ENCODE results near the gene CERKL.
A peak's percentile ranks its signal among the peaks of the same experiment; 100 is the strongest.

CERKL gene

DNA sequence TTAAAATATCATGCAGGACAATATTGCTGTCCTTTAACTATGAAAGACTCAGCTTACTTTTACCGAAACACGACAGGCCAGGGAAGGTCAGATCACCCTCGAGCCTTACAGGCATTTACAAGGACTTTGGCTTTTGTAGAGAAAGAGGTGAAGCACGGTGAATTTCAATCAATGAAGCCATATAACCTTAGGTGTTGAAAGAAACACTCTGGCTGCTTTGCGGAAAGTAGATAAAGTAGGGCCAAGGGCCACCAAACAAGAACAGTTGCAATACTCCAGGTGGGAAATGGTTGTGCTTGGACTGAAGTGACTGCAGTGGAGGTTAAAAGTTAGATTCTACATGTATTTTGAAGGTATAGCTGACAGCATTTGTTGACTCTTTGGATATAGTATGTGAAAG, 80.5 kb downstream of the CERKL start:
- DNase-seq (ENCODE audit: low spot score), result no peak

DNA sequence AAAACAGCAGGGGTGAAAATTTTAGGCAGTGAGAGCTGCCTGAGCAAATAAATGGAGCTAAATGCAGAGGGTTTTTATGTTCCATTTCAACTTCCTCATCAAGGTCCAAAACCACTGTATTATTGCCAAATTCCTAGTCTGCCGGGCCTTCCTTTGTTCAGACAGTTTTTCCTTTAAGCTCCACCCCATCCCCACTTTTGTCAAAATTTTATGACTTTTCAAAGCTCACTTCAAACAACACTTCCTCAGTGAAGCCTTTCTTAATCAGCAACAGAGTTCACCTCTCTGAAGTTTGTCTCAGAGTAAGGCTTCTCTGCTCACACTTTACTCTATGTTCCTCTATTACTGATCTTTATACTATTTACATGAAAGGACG, 81.3 kb downstream of the CERKL start:
- no peak for DNase-seq (ENCODE audit: low spot score)

DNA sequence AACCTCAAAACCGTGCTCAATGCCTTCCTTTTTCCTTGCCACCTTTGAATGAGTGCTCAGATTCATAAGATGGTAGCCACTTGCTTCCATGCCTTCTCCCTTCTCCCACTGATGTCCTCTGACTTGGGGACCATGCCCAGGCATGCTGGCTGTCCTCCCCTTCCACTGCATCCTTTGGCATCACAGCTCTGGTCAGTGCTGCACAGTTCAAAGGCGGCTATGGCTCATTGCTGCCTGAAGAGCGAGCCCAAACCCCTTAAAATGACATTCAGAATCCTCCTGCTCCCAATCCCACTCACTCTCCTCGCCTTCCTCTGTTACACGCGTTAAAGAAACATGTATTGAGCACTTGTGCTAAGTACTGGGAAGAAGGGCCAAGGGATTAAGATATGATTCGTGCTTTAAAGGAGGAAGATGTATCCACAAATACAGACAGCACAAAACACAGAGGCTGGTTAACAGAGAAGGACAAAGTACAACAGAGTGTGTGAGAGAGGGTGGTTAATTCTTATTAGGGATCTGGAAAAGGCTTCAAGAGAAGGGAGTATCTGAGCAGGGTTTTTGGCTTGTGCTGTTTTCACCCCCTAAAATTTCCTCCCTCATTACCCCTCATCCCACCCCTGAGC, 81.8 kb downstream of the CERKL start:
- no peak for DNase-seq (ENCODE audit: low spot score)

DNA sequence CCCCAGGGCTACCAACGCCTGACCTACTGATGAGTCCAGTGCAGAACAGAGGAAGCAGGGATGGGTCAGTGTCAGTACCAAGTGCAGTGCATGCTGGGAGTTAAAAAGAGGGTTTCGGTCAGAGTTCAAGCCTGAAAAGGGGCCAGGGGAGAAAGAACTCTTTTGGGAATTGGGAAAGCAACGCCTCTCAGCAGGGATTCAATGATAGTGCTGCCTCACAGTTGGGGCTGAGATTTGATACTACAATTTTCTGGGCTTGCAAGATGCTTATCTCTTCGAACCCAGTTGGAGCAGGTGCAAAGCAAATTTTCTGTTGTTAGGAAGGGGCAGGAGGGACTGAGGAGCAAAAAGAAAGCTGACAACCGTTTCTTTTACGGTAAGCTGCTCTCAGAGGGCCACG, 82.6 kb downstream of the CERKL start:
- DNase-seq (ENCODE audit: low spot score), result no peak

DNA sequence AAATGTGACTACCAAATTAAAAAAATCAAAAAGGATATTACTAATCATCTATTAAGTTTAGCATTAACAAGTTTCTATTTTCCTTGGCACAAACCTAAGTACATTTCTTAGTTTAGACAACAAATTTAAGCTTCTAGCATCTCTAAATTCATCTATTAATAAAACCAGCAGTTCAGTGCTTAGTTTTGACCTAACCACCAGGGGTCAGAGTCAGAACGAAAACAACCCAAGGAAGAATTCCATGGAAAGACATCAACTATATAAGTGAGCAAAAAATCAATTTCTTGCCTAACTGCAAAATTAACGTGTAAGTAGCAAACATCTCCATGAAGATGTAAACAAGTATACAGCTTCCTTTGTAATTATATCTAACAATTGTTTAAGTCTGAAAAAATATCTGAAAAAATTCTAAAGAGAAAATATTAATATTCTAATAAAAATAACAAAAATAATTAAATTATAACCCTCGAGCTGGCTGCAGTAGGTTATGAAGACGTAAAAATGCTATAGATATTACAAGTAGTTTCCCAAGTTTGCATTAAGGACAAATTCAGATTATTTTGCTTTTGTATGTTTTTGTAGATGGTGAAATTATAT, 83.7 kb downstream of the CERKL start:
- peak; percentile 42 for DNase-seq (ENCODE audit: low spot score)

DNA sequence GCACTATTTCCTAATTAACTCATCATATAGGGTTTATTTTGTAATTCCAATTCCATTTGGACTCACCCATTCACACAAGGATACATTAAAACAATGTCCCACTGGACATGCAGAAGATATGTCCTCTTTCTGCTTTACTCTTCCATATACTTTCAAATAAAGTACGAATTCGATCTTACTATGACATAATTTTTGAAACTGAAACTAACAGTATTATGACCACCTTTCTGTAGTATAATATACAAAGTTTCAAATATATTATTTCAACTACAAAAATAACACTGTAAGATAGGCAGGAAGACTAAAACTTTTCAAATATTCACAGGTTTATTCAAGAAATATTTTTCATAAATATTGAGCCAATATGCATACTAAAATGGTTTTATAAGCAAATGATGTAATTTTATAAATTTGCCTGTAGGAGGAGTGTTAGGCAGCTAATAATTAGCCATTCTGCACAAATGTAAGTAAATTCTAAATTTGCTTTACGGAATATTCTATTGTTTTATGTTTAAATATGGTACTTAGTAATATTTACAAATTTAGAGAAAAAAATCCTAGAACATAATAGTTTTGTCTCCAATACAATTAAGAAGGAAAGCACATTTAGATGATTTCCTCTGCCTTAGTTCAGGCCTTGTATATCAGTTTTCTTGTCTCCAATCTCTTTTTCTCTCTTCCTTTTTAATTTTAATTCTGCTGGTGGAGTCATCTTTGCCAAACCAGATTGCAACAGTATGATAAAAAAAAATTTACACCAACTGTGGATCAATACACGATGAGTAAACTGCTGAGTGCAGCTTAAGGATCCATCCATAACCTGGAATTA, 85.9 kb downstream of the CERKL start:
- DNase-seq (ENCODE audit: low spot score), result no peak

DNA sequence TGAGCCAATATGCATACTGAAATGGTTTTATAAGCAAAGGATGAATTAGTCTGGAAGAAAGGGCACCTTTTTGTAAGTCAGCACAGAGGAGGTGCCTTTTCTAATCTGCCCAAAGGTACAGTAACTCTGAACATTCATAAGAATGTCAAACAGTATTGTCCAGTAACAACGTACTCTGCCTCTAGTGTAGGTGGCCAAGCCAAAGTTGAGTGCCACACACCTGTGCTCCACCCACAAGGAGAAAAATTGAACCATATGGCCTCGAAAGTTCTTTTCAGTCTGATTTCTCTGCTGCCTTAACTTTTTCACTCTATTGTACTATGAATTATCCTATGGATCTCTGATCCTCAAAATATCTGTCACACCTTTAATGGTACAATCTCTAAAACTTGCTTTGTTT, 86.8 kb downstream of the CERKL start:
- no peak for DNase-seq (ENCODE audit: low spot score)

DNA sequence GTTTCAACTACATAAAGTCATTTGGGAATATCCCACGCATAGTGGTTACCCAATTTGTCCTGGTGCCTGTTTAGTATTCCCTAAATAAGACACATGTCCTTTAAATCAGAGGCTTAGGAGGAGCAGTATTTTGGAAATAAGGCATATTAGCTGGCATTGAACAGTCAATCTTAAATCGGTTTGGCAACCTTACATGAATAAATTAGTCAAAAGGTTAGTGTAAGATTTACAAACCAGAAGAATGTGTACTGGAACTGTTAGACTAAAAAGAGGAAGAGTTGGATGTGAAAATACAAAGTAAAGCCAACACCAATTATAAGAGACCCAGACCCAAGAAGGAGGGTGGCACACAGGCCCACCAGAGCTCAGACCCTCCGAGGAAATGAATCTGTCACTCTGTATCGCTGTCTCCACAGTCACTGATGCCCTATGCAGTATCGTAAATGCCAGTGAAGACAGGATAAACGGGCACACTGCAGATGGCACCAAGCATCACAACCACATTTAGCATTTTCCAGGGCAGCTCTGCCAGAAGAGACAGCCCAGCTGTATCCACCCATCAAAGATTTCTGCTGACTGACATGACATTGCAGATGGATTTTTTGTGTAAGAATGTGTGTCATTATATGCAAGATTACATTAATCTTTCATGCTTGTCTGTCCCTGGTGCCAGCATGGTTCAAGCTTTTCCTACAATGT, 90.4 kb downstream of the CERKL start:
- no peak for DNase-seq (ENCODE audit: low spot score)

DNA sequence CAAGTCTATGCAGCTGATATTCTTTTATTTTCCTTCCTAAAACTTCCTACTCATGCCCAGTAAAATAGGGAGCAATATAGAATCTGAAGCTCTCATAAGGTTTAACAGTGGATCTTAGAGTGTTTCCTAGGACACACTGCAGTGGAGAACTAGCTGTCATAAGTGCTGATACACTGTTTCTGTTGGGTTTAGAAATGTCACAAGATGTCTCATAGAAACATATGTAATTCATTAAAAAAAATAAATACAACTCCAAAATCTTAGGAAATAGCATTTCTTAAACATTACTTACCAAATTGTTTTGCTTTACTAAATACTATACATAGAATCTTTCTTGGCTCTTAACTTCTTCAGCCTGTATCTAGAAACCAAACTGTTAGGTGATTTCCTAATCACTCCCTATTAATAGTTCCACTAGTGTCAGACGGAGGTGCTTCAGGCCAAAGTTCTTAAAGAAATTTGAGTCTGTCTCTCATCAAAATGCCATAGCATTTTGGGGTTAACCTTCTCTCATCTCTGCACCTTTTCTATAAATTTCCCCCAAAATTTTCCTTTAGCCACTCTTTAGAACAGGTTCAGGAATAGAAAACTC, 93.7 kb downstream of the CERKL start:
- no peak for DNase-seq (ENCODE audit: low spot score)

DNA sequence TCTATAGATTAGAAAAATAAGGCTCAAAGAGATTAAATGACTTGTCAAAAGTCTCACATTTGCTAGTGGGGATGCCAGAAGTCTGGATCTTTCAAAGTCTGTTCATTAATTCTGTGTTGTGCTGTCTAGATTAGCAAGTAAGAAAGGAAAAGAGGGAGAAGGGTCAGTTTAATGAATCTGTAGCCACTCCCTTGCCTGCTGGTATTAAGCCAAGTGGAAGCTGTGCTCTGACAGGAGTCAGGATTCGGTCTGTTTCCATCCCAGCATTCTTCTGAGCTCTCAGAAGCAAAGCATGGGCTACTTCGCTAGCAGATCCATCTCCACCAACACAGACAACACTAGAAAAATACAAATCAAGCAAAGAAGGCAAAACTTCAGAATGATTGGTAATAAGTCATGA, 98.5 kb downstream of the CERKL start:
- no peak for DNase-seq (ENCODE audit: low spot score)

DNA sequence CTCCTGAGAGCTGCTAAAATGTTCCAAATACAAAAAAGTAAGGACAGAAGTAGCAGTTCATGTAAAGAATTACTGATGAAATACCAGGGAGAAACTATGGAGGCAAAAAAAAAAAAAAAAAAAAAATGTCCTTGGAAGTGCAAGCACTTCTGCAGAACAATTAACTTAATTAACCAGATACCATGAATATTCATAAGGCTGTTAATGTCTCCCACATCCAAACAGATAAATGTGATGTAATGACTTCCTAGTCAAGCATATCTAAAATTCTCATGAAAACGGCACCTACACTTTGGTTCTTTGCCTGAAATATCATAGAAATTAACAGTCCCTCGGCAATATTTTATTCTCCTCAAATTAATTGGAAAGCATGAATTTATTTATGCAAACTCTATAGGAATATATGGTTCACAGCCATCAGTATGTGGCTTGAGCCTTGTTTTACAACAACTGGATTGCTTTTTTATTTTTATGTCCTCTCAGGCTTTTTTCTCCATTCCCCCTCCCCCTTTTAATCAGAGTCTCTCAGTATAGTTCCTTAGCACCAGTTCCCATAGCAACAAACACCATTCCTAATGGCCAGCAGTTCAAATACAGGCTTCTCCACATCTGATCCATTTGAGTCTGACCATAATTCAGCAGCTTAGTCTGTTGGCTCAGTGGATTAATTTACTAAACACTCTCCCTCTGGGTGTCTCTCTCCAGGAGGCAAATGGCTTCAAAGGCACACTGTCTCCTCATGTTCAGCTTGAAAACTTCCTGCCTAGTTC, 102.7 kb downstream of the CERKL start:
- no peak for DNase-seq (ENCODE audit: low spot score)

DNA sequence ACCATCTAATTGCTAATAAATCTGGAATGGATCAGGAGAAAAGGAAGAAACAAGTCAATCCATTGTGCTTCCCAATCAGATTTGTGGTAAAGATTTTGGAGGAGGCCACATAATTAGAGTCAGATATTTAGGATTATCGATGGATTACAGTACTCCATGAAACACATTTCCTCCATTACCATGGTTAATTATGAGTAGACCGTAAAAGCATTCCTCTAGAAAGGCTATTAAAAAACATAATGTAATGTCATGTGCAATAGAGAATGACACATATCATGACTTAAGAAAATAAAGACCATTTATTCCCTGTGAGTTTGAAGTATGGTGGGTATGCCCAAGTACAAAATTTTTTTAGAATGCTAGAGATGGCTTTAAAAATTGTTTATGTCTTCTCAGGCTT, 103.7 kb downstream of the CERKL start:
- DNase-seq (ENCODE audit: low spot score), result no peak

DNA sequence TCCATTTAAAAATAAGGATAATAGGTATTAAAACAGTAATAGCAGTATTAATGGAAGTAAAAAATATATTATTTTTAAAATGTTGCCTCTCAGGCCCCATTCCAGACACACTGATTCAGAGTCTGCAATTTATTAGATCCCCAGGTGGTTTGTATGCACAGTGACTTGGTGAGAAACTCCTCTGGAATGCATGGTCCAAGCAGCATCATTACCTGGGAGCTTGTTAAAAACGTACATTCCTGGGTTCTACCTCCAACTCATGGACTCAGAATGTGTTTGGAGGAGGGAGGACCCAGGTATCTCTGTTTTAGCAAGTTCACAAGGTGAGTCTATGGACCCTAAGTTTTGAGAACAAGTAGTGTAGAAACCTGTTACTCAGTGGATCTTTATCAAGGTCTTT, 104.1 kb downstream of the CERKL start:
- DNase-seq (ENCODE audit: low spot score), result no peak

DNA sequence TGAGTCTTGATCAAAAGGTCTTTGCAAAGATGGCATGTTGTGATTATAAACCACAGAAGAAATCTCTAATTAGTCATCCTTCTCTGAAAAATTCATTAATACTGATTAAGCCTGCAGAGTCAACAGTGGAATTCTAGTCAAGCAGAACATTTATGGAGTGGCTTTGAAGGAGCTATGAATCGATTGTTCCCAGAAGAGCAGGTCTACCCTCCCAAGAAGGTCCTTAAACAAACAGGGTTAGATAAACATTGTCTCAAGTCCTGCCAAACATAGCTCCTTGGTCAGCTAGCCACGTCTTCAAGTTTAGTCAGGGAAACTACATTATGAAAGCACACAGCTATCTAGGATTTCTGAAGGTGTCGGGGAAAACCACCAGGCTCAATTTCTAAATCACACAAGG, 110.8 kb downstream of the CERKL start:
- DNase-seq (ENCODE audit: low spot score), result no peak

DNA sequence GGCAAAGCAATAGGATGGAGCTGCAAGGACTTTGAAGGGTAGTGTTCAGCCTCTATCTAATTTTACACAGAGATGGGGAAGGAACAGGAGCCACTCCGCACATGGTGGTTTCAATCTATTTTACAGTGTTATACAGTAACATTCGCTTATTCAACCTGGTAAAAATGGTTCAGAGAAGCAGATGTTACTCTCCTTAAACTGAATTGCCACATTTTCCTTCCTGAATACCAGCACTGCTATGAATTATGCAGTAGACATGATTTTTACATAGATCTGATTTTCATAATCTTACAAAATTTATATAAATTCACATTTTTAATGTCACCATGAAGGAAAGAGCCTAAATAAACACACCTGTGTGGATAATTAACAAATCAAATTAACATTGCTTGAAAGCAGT, 114.7 kb downstream of the CERKL start:
- no peak for DNase-seq (ENCODE audit: low spot score)

DNA sequence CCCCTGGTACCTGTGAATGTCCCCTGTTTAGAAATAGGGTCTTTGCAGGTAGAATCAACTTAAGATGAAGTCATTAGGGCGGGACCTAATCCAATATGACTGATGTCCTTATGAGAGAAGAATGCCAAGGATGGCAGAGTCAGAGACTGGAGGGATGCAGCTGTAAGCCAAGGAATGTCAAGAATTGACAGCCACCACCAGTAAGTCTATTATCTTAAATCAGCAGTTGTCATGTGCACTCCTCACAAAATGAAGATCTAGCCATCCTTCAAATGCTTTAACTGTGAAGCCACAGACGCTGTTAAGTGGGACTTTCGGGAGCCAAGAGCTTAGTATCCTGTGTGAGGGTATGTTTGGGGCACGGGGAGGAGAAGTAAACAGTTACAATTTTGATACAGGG, 116.5 kb downstream of the CERKL start:
- DNase-seq (ENCODE audit: low spot score), result no peak

DNA sequence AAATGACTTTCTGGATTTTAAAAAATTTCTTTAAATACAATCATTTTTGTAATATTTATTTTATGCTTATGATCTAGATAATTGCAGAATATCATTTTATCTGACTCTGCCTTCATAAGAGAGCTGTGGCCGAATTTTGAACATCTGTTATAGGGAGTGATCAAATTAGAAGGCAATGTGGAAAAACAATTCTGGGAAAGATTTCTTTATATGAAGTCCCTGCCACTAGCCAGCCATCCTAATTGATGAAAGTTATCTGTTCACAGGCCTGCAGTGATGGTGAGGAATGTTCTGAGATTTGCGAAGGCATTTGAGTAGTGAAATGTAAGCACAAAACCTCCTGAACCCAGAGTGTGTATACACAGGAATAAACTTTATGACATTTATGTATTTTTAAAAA, 120.2 kb downstream of the CERKL start:
- DNase-seq (ENCODE audit: low spot score), result no peak

DNA sequence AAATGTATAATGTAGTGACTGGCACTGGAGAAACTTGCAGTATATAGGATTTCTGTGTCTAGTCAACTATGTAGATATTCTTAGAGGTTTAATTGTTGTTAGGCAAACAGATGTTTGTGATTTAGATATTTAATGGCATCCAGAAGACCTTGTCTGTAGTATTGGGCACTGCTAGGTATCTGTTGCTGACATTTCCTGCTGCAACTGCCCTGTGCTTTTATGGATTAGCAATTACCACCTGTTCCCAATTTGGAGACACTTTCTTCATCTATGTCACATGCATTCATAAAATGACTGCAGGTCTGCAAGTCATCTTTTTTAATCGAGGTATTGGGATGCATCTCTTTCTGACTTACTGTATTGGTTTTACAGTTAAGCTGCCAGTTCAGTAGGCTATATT, 128.5 kb downstream of the CERKL start:
- DNase-seq (ENCODE audit: low spot score), result no peak

DNA sequence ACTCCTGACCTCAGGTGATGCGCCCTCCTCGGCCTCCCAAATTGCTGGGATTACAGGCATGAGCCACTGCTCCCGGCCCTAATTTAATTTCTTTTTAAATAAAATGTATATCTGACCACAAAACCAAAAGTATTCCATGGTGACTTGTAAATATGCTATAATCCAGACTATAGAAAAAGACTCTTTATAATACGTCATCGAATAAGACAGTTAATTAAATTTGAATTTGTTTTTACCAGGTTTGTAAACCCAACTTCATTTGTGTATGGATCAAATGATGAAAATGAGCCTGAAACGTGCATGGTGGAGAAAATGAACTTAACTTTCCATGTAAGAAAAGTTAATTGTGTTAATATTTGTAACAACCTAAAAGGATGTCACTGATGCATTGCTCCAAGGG, 129.8 kb downstream of the CERKL start:
- no peak for DNase-seq (ENCODE audit: low spot score)

DNA sequence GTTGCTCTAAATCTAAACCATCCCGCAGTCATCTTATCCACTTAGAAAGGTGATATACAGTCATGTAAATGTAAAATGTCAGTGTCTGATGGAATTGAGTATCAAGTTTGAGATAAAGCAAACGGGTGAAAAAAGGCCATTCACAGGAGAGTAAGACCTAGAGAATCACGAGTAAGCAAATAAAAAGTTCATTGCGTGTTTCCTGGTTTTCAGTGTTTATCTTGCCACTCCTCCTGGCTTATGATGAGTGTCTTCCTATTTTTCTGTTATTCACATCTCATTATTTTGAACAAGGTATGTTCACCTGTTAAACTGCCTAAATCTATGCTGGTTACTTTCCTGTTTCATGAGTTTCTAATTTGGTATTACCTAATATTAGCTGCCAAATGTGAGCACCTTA, 130.9 kb downstream of the CERKL start:
- DNase-seq (ENCODE audit: low spot score), result no peak

DNA sequence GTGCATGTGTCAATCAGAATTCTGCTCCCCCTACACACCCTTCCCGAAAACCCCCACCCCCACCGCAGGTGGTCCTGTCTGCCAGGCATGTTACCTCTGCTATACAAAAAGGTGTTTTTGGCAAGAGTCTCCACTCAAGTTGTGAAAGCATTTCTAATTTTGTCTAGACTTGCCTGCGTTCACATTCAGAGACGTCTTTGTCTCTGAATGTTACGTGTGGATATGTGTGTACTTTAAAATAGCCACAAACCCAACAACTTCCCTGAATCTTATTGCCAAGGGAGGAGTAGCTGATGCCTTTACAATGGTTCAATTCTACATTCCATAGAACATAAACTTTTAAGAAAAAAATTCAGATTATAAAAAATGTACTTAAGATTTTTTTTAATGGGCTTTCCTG, 133.1 kb downstream of the CERKL start:
- DNase-seq (ENCODE audit: low spot score), result no peak

DNA sequence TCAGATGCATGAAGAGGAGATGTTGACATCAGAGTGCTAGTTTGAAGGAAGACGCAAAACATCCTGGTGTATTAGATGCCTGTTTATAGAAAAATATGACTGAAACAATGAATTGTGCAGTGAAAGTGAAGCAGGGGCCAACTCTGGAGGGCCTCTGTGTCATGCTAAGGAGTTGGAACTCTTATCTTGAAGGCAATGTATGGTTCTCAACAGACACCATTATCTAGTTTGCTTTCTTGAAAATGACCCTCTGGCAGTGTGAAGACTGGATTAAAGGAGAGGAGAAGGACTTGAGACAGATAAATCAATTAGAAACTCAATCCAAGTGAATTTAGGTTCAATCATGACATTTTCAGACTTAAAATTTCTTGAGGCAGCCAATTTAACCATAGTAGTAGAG, 136.7 kb downstream of the CERKL start:
- DNase-seq (ENCODE audit: low spot score), result no peak
